Urinary bladder (tissue), 4 donors: ENCODE data around the gene PIERCE2. TPM values are rescaled to one million over a fixed set of nuclear protein-coding genes. Genes with fewer than 3 reads are reported as not detected.

Experiments
- DNase-seq: peaks from one replicate; pipeline ENCODE4 v3.0.0-alpha.2; 2015; ENCODE audit errors: extremely low spot score
- H3K27ac ChIP-seq: one replicate; pipeline ENCODE4 v1.5.1; 2013; ENCODE audit warnings: low read depth, mild to moderate bottlenecking, moderate library complexity
- H3K36me3 ChIP-seq: one replicate; pipeline ENCODE4 v1.6.1; 2013; ENCODE audit warnings: mild to moderate bottlenecking, moderate library complexity; ENCODE audit not compliant: insufficient read depth
- H3K4me1 ChIP-seq: one replicate; pipeline ENCODE4 v1.6.1; 2013; ENCODE audit warnings: mild to moderate bottlenecking, moderate library complexity; ENCODE audit not compliant: insufficient read depth
- H3K4me3 ChIP-seq: one replicate; pipeline ENCODE4 v1.5.1; 2013; ENCODE audit warnings: low read depth, low read length
- WGBS: extraction: QIAGEN DNeasy Blood & Tissue Kit; methylation state at CpG from one replicate; pipeline ENCODE4 v1.1.7; 2013; 5-methylcytosine and 5-hydroxymethylcytosine counted together
- polyA plus RNA-seq: library from polyadenylated mRNA; stranded (reverse); fragments of 200-250 nt; gene quantifications from one replicate; pipeline ENCODE4 v1.2.3, GENCODE V29; 2013
- total RNA-seq: library from RNA; depleted of rRNA; stranded (reverse); fragments of >200 nt; gene quantifications from one replicate; pipeline ENCODE4 v1.2.3, GENCODE V29; 2014
- donor health status: healthy with polysubstance abuse.
- donor health status: healthy.

Gene PIERCE2
- total and polyA plus RNA-seq, 2 donors, result 2.4 to 3.8 TPM

GRCh38 chr15:55457401-55458022 lies 49.2 kb downstream of the PIERCE2 start:
- DNase-seq, result no peak
- WGBS, result 92% methylated on average over 5 of the region's 5 CpGs
- Histone ChIP-seq H3K27ac (no peak overlapping the region), H3K36me3 (no peaks in the 10 kb centered on the region), H3K4me1 (no peaks in the 10 kb centered on the region), H3K4me3 (no peak overlapping the region)

GRCh38 chr15:55461447-55461846 lies 53.2 kb downstream of the PIERCE2 start:
- WGBS, result 95% methylated on average over 4 of the region's 4 CpGs
- Histone ChIP-seq H3K4me1 (no peaks in the 10 kb centered on the region), H3K4me3 (no peak overlapping the region), H3K36me3 (no peaks in the 10 kb centered on the region), H3K27ac (no peak overlapping the region)
- no peak for DNase-seq

- no peak for DNase-seq
- H3K4me3 ChIP-seq, result no peak overlapping the region
- no peaks in the 10 kb centered on the region for H3K4me1 ChIP-seq
- no peaks in the 10 kb centered on the region for H3K36me3 ChIP-seq
- H3K27ac ChIP-seq, result no peak overlapping the region
- 86% methylated on average over 2 of the region's 2 CpGs for WGBS
Measured at GRCh38 chr15:55468321-55468720, 60.0 kb downstream of the PIERCE2 start.

Other genes with a start within 250 kb of the PIERCE2 start
- gene RSL24D1, start 211.6 kb upstream of the PIERCE2 start, total RNA-seq, result 136 TPM
- gene RSL24D1, start 211.6 kb upstream of the PIERCE2 start, polyA plus RNA-seq, result 76.8 TPM
- gene RAB27A, start 118.7 kb upstream of the PIERCE2 start, total RNA-seq, result 17.2 TPM
- 30.8 TPM for gene RAB27A, start 118.7 kb upstream of the PIERCE2 start, polyA plus RNA-seq
- gene PIGBOS1, start 89.4 kb upstream of the PIERCE2 start, total RNA-seq, result 16.0 TPM
- 22.9 TPM for gene PIGBOS1, start 89.4 kb upstream of the PIERCE2 start, polyA plus RNA-seq
- 14.1 TPM for gene PIGB, start 89.3 kb upstream of the PIERCE2 start, total RNA-seq
- 8.5 TPM for gene PIGB, start 89.3 kb upstream of the PIERCE2 start, polyA plus RNA-seq
- gene CCPG1, start 136 bp upstream of the PIERCE2 start, total RNA-seq, result 52.3 TPM
- gene CCPG1, start 136 bp upstream of the PIERCE2 start, polyA plus RNA-seq, result 38.8 TPM
- 7.3 TPM for gene DNAAF4, start 99.7 kb downstream of the PIERCE2 start, total RNA-seq
- gene DNAAF4, start 99.7 kb downstream of the PIERCE2 start, polyA plus RNA-seq, result 2.1 TPM
- 40.9 TPM for gene PYGO1, start 179.8 kb downstream of the PIERCE2 start, total RNA-seq
- 4.9 TPM for gene PYGO1, start 179.8 kb downstream of the PIERCE2 start, polyA plus RNA-seq